WERI-Rb-1 (cell line): ENCODE measurements around the gene GNG13.

Source experiments
- DNase-seq: peaks from one replicate; pipeline ENCODE4 v3.0.0-alpha.2; 2020
- H3K27ac ChIP-seq: fragments of 250-450 bp; sonication (Bioruptor Pico); 2 replicates; pipeline ENCODE4 v1.5.1; 2020; ENCODE audit warnings: mild to moderate bottlenecking, moderate library complexity
- H3K27me3 ChIP-seq: fragments of 250-450 bp; sonication (Bioruptor Pico); 2 replicates; pipeline ENCODE4 v1.5.1; 2021; ENCODE audit warnings: mild to moderate bottlenecking, low read depth, moderate library complexity; ENCODE audit not compliant: insufficient read depth, severe bottlenecking
- H3K36me3 ChIP-seq: fragments of 250-450 bp; sonication (Bioruptor Pico); 2 replicates; pipeline ENCODE4 v1.5.1; 2020; ENCODE audit warnings: mild to moderate bottlenecking, moderate library complexity
- H3K4me3 ChIP-seq: 2 replicates; pipeline ENCODE4 v1.5.1; 2011; ENCODE audit warnings: low read depth, mild to moderate bottlenecking, control low read depth, low read length
- H3K9me3 ChIP-seq: fragments of 250-450 bp; sonication (Bioruptor Pico); 2 replicates; pipeline ENCODE4 v1.5.1; 2021; ENCODE audit warnings: mild to moderate bottlenecking, moderate library complexity; ENCODE audit not compliant: severe bottlenecking
- TF ChIP-seq, protein P1 (sequence below): IDR thresholded peaks from 2 replicates; pipeline ENCODE4 v1.5.1; 2011; ENCODE audit warnings: low read depth, mild to moderate bottlenecking, control low read depth, inconsistent platforms, low read length

GNG13 gene

DNA sequence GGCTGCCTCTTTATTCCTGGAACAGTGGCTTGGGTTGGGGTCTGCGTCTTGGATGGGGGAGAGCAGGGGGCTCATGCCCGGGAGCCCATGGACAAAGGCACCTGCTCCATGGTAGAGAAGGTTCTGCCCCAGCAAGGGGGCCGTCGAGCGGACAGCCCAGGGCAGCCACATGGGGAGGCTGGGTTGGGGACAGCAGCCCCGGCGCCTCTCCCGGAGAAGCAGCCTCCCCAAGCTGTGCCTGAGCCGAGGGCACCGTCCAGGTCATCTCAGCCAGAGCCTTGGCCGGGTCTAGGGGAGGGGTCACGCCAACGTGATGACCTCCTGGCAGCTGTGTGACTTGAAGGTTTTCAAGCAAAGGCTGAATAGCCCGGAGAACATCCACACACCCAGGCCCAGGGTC lies 32.9 kb upstream of the GNG13 start:
- DNase-seq = no peak
- TF ChIP-seq, protein P1, sequence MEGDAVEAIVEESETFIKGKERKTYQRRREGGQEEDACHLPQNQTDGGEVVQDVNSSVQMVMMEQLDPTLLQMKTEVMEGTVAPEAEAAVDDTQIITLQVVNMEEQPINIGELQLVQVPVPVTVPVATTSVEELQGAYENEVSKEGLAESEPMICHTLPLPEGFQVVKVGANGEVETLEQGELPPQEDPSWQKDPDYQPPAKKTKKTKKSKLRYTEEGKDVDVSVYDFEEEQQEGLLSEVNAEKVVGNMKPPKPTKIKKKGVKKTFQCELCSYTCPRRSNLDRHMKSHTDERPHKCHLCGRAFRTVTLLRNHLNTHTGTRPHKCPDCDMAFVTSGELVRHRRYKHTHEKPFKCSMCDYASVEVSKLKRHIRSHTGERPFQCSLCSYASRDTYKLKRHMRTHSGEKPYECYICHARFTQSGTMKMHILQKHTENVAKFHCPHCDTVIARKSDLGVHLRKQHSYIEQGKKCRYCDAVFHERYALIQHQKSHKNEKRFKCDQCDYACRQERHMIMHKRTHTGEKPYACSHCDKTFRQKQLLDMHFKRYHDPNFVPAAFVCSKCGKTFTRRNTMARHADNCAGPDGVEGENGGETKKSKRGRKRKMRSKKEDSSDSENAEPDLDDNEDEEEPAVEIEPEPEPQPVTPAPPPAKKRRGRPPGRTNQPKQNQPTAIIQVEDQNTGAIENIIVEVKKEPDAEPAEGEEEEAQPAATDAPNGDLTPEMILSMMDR = no peak
- Histone ChIP-seq H3K4me3 (no peak overlapping the region), H3K9me3 (peaks cover 17% of the 10 kb centered on the region), H3K36me3 (no peaks in the 10 kb centered on the region), H3K27me3 (no peaks in the 10 kb centered on the region), H3K27ac (no peak overlapping the region)

DNA sequence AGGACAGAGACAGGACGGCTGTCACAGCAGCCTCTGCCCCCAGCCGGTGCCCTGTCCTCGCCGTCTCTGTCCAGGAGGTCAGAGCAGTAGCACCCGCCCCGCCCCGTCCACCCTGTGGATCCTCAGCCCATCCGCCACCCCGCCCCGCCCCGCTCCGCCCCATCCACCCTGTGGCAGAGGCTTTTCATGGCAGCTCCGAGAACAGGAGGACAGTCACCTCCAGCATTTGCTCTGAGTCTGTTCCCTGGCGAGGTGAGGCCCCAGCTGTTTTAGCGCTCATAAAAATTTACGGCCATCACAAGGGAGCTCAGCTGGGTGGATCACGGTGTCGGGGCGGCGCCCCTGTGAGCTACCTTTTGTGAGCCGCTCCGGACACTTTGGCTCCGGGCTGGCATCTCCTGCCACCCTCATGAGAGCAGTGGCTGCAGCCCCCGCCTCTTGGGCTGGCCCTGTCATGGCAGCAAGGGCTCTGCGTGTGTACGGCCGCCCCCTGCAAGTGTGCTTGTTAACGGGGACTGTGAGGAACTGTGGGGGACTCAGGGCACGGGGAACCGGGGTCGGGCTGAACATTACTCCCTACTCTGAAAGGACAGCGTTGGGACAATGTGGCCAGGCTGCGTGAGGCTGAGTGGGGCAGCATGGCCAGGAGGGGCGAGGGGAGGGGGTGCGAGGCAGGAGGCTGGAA lies 32.3 kb upstream of the GNG13 start:
- Histone ChIP-seq H3K27ac (no peak overlapping the region), H3K9me3 (peaks cover 17% of the 10 kb centered on the region), H3K4me3 (no peak overlapping the region), H3K36me3 (no peaks in the 10 kb centered on the region), H3K27me3 (no peaks in the 10 kb centered on the region)
- TF ChIP-seq, protein P1 = no peak
- DNase-seq = no peak

DNA sequence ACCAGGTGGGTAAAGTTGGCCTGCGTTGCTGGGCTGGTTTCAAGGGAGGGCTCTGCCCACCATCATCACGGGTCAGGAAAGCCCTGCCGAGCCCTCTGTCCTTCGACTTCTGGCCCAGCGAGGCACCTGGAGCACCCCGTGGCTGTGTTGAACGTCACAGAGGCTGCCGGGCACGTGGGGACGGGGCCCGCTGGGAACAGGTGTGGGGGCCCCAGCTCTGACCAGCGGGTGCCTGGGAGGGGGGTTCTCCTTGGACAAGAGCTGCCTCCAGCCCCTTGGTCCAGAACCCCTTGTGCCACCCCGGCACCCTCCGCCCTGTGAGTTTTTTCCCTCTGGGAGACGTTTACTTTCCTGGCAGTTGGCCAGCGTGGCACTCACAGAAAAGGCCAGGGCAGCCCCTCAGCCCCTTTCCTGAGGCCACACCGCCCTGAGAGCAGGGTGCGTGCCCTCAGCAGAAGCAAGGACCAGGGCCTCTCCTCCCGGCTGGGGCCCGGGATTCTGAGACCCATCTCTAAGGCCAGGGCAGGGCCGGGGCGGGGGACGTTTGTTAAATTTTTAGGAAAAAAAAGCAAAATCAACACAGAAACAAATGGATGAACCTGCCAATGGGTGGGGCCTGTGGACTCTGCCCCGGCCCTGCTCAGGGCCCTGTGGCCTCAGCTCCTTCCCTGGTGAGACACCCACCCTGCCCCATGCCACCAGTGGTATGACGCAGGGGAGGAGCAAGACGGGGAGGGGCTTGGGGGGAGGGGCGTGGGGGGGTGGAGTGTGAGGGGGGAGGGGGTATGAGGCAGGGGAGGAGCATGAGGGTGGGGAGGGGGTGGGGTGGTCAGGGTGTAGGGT lies 31.3 kb upstream of the GNG13 start:
- no peak overlapping the region for H3K27ac ChIP-seq
- TF ChIP-seq, protein P1 = no peak
- DNase-seq = no peak
- no peaks in the 10 kb centered on the region for H3K36me3 ChIP-seq
- H3K9me3 ChIP-seq = peaks cover 16% of the 10 kb centered on the region
- no peaks in the 10 kb centered on the region for H3K27me3 ChIP-seq
- H3K4me3 ChIP-seq = no peak overlapping the region

DNA sequence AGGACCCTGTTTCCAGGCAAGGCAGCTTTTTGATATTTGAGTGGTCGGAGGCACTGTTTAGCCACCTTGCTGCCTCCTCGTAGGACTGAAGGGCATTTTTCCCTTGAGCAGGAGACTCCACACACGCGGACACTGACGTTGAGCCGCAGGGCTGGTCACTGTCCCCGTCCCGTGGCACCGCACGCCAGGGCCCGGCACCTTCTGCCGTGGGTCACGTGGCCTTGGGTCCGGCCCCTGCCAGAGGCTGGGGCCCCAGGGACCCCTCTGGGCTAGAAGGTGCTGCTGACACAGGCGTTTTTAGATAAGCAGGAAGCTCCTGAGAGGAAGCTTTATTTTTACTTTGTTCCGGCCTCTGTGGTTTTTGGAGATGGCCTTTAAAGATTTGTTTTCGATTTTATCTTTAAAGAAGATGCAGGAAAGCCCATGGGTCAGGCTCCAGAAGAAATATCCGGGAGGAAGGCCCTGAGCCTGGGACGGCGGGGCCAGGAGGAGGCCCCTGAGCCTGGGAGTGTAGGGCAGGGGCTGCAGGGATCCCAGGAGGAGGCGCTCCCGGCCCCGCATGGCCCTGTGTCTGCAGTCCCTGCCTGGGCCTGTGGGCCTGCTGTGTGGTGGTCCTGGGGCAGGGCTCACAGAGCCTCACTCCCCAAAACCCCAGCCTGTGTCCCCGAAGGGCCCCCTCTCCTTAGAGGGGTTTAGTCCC lies 30.5 kb upstream of the GNG13 start:
- no peak for DNase-seq
- H3K27ac ChIP-seq = no peak overlapping the region
- H3K27me3 ChIP-seq = no peaks in the 10 kb centered on the region
- H3K36me3 ChIP-seq = no peaks in the 10 kb centered on the region
- TF ChIP-seq, protein P1 = no peak
- no peak overlapping the region for H3K4me3 ChIP-seq
- peaks cover 10% of the 10 kb centered on the region for H3K9me3 ChIP-seq

DNA sequence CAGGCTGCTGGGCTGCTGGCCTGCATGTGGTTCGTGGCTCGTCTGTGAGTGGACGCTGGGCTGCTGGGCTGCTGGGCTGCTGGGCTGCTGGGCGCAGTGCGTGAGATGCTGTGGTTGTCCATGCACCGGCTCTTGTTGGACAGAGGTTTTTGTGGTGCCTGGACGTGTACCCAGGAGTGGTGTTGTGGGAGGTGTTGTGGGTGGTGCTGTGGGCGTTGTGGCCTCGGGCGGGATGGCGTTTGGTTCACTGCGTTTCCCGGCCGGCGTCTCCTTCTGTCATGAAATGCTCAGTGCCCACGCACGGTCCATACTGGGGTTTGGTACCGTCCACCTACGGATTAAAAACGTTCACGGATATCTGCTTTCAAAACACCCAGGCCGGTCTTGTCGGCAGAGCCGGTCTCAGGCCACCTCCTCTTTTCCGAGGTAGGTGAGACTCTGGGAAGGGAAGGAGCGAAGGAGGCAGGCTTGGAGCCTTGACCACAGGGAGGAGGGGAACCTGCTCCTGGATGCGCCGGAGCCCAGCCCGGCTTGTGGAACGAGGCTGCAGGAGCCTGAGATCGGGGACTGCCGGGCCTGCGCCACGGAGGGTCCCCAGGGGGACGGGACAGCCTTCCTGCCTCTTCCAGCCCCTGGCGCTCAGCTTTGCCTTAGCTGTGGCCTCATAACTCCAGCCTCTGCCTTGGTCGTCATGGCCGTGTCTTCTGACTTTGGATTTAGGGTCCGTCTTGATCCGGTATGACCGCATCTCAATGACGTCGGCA lies 29.8 kb upstream of the GNG13 start:
- TF ChIP-seq, protein P1 = no peak

More for the DNA sequence above, 29.8 kb upstream of the GNG13 start:
- H3K4me3 ChIP-seq = no peak overlapping the region
- H3K27ac ChIP-seq = no peak overlapping the region
- no peaks in the 10 kb centered on the region for H3K27me3 ChIP-seq
- DNase-seq = no peak
- no peaks in the 10 kb centered on the region for H3K36me3 ChIP-seq
- H3K9me3 ChIP-seq = peaks cover 5% of the 10 kb centered on the region
